Skeletal muscle satellite cell (primary cell): Measurements from ENCODE around the gene ZMIZ1.
A peak's percentile ranks its signal among the peaks of the same experiment; 100 is the strongest.
"Not testable (repeated sequence)": the region's sequence is repeated elsewhere in the genome, so short reads cannot be mapped to it uniquely, and the experiment has no call there.

Experiments used
- H3K27me3 ChIP-seq: 2 replicates; pipeline ENCODE4 v1.7.0; 2013; ENCODE audit warnings: low read length; ENCODE audit not compliant: control insufficient read depth, insufficient read depth
- H3K36me3 ChIP-seq: 2 replicates; pipeline ENCODE4 v1.7.0; 2013; ENCODE audit warnings: mild to moderate bottlenecking, control low read depth, low read length; ENCODE audit not compliant: insufficient read depth
- H3K4me1 ChIP-seq: 2 replicates; pipeline ENCODE4 v1.7.0; 2013; ENCODE audit warnings: low read length; ENCODE audit not compliant: control insufficient read depth, insufficient read depth
- H3K4me2 ChIP-seq: 2 replicates; pipeline ENCODE4 v1.7.0; 2013; ENCODE audit warnings: mild to moderate bottlenecking, low read length
- H3K4me3 ChIP-seq: 2 replicates; pipeline ENCODE4 v1.7.0; 2013; ENCODE audit warnings: low read length
- H3K9ac ChIP-seq: 2 replicates; pipeline ENCODE4 v1.7.0; 2013; ENCODE audit warnings: mild to moderate bottlenecking, low read depth, low read length, moderate library complexity
- H3K9me3 ChIP-seq: replicated peaks from 2 replicates; pipeline ENCODE4 v1.7.0; 2013; ENCODE audit warnings: mild to moderate bottlenecking, control low read depth, low read length

Gene ZMIZ1

GRCh38 chr10:79326361-79327089, 257.8 kb downstream of the ZMIZ1 start:
- H3K4me2 ChIP-seq = no peak overlapping the region
- no peaks in the 10 kb centered on the region for H3K27me3 ChIP-seq
- no peak overlapping the region for H3K4me3 ChIP-seq
- H3K9me3 ChIP-seq = no peaks in the 10 kb centered on the region
- peaks cover 33% of the 10 kb centered on the region for H3K4me1 ChIP-seq
- H3K36me3 ChIP-seq = no peaks in the 10 kb centered on the region
- H3K9ac ChIP-seq = no peak overlapping the region

GRCh38 chr10:79327090-79327457, 258.3 kb downstream of the ZMIZ1 start:
- Histone ChIP-seq H3K27me3 (no peaks in the 10 kb centered on the region), H3K36me3 (no peaks in the 10 kb centered on the region), H3K4me3 (no peak overlapping the region), H3K4me2 (no peak overlapping the region), H3K9ac (no peak overlapping the region), H3K9me3 (no peaks in the 10 kb centered on the region), H3K4me1 (peaks cover 33% of the 10 kb centered on the region)

- H3K36me3 ChIP-seq = no peaks in the 10 kb centered on the region
- no peaks in the 10 kb centered on the region for H3K27me3 ChIP-seq
- H3K9me3 ChIP-seq = no peaks in the 10 kb centered on the region
- no peak overlapping the region for H3K9ac ChIP-seq
- H3K4me1 ChIP-seq = peaks cover 23% of the 10 kb centered on the region
- H3K4me2 ChIP-seq = no peak overlapping the region
- H3K4me3 ChIP-seq = no peak overlapping the region
These were observed 259.5 kb downstream of the ZMIZ1 start for GRCh38 chr10:79328147-79328701.

- Histone ChIP-seq H3K4me2 (no peak overlapping the region), H3K9ac (no peak overlapping the region), H3K9me3 (no peaks in the 10 kb centered on the region), H3K4me1 (peaks cover 21% of the 10 kb centered on the region), H3K27me3 (no peaks in the 10 kb centered on the region), H3K36me3 (no peaks in the 10 kb centered on the region), H3K4me3 (no peak overlapping the region)
These were observed 260.2 kb downstream of the ZMIZ1 start for GRCh38 chr10:79328737-79329504.

GRCh38 chr10:79329529-79329928, 260.8 kb downstream of the ZMIZ1 start:
- no peaks in the 10 kb centered on the region for H3K27me3 ChIP-seq
- H3K9ac ChIP-seq = no peak overlapping the region
- H3K36me3 ChIP-seq = no peaks in the 10 kb centered on the region
- H3K4me2 ChIP-seq = no peak overlapping the region
- H3K9me3 ChIP-seq = no peaks in the 10 kb centered on the region
- peaks cover 23% of the 10 kb centered on the region for H3K4me1 ChIP-seq
- no peak overlapping the region for H3K4me3 ChIP-seq

- Histone ChIP-seq H3K9me3 (no peaks in the 10 kb centered on the region), H3K4me1 (peaks cover 30% of the 10 kb centered on the region), H3K27me3 (no peaks in the 10 kb centered on the region), H3K9ac (no peak overlapping the region), H3K36me3 (no peaks in the 10 kb centered on the region), H3K4me3 (no peak overlapping the region), H3K4me2 (no peak overlapping the region)
These were observed 262.5 kb downstream of the ZMIZ1 start for GRCh38 chr10:79331226-79331625.

- no peaks in the 10 kb centered on the region for H3K9me3 ChIP-seq
- H3K27me3 ChIP-seq = no peaks in the 10 kb centered on the region
- peak overlapping the region; percentile 21 for H3K9ac ChIP-seq
- no peaks in the 10 kb centered on the region for H3K36me3 ChIP-seq
- no peak overlapping the region for H3K4me2 ChIP-seq
- H3K4me1 ChIP-seq = peaks cover 30% of the 10 kb centered on the region
- H3K4me3 ChIP-seq = no peak overlapping the region
These were observed 262.9 kb downstream of the ZMIZ1 start for GRCh38 chr10:79331709-79332108.

- H3K9ac ChIP-seq, H3K36me3 ChIP-seq, H3K27me3 ChIP-seq, H3K9me3 ChIP-seq, H3K4me2 ChIP-seq, H3K4me3 ChIP-seq: not testable (repeated sequence)
- H3K4me1 ChIP-seq = peaks cover 30% of the 10 kb centered on the region
These were observed 264.0 kb downstream of the ZMIZ1 start for GRCh38 chr10:79332610-79333315.

GRCh38 chr10:79333513-79333912, 264.7 kb downstream of the ZMIZ1 start:
- H3K9ac ChIP-seq = no peak overlapping the region

GRCh38 chr10:79334573-79334972, 265.8 kb downstream of the ZMIZ1 start:
- Histone ChIP-seq H3K27me3 (no peaks in the 10 kb centered on the region), H3K4me2 (no peak overlapping the region), H3K9me3 (no peaks in the 10 kb centered on the region), H3K9ac (no peak overlapping the region), H3K4me1 (peaks cover 30% of the 10 kb centered on the region), H3K36me3 (no peaks in the 10 kb centered on the region), H3K4me3 (no peak overlapping the region)

More at GRCh38 chr10:79333513-79333912, 264.7 kb downstream of the ZMIZ1 start:
- Histone ChIP-seq H3K9me3 (no peaks in the 10 kb centered on the region), H3K27me3 (no peaks in the 10 kb centered on the region), H3K4me1 (peaks cover 30% of the 10 kb centered on the region), H3K36me3 (no peaks in the 10 kb centered on the region), H3K4me3 (no peak overlapping the region), H3K4me2 (no peak overlapping the region)

GRCh38 chr10:79335094-79335469, 266.3 kb downstream of the ZMIZ1 start:
- no peak overlapping the region for H3K4me3 ChIP-seq
- peaks cover 30% of the 10 kb centered on the region for H3K4me1 ChIP-seq
- no peaks in the 10 kb centered on the region for H3K36me3 ChIP-seq
- H3K27me3 ChIP-seq = no peaks in the 10 kb centered on the region
- H3K9me3 ChIP-seq = no peaks in the 10 kb centered on the region
- H3K4me2 ChIP-seq = no peak overlapping the region
- no peak overlapping the region for H3K9ac ChIP-seq
